ENCODE results near the gene MFSD1.

The MFSD1 gene
- 38.1 to 42.9 (median 40.3) reads per million in 4 experiments for total RNA-seq

- DNase-seq = peak; percentile 78
These were observed at the start of gene MFSD1 for GRCh38 chr3:158801696-158802408. Gene MFSD1 (plus strand): TSS chr3:158802054. CDS start chr3:158802153, 99 bp downstream.

GRCh38 chr3:158753854-158754253 lies 48.0 kb upstream of the MFSD1 start:
- no peak for DNase-seq

- no peak for DNase-seq
These were observed 46.4 kb upstream of the MFSD1 start for GRCh38 chr3:158755421-158755820.

- DNase-seq = no peak
These were observed 40.5 kb upstream of the MFSD1 start for GRCh38 chr3:158761350-158761749.

- no peak for DNase-seq
These were observed 39.2 kb upstream of the MFSD1 start for GRCh38 chr3:158762701-158763100.

- no peak for DNase-seq
These were observed 38.4 kb upstream of the MFSD1 start for GRCh38 chr3:158763421-158763820.

- DNase-seq = no peak
These were observed 36.2 kb upstream of the MFSD1 start for GRCh38 chr3:158765518-158766205.

GRCh38 chr3:158766364-158766763 lies 35.5 kb upstream of the MFSD1 start:
- no peak for DNase-seq

GRCh38 chr3:158768361-158768787 lies 33.5 kb upstream of the MFSD1 start:
- DNase-seq = no peak

- no peak for DNase-seq
These were observed 32.8 kb upstream of the MFSD1 start for GRCh38 chr3:158768881-158769543.

- no peak for DNase-seq
These were observed 32.3 kb upstream of the MFSD1 start for GRCh38 chr3:158769549-158769948.

- DNase-seq = no peak
These were observed 31.7 kb upstream of the MFSD1 start for GRCh38 chr3:158769952-158770740.

GRCh38 chr3:158770741-158771350 lies 31.0 kb upstream of the MFSD1 start:
- no peak for DNase-seq

GRCh38 chr3:158771577-158771976 lies 30.3 kb upstream of the MFSD1 start:
- DNase-seq = no peak

GRCh38 chr3:158771982-158772381 lies 29.9 kb upstream of the MFSD1 start:
- no peak for DNase-seq

GRCh38 chr3:158773166-158773565 lies 28.7 kb upstream of the MFSD1 start:
- no peak for DNase-seq

GRCh38 chr3:158773845-158774830 lies 27.7 kb upstream of the MFSD1 start:
- DNase-seq = no peak

GRCh38 chr3:158774965-158775364 lies 26.9 kb upstream of the MFSD1 start:
- DNase-seq = no peak

- DNase-seq = no peak
These were observed 26.1 kb upstream of the MFSD1 start for GRCh38 chr3:158775426-158776410.

- no peak for DNase-seq
These were observed 25.3 kb upstream of the MFSD1 start for GRCh38 chr3:158776531-158776930.
